H1 (cell line): ENCODE measurements around the gene NR4A3. TPM values are rescaled to one million over a fixed set of nuclear protein-coding genes. Genes with fewer than 3 reads are reported as not detected.

ENCODE experiments used
- EP300 ChIP-seq, 2 experiments: IDR thresholded peaks; 1 replicate in 1 of 2; 2 replicates in 1 of 2; pipeline ENCODE4 v1.6.1; 2011 to 2012; ENCODE audit warnings: low read depth in 2 of 2, low read length in 2 of 2, mild to moderate bottlenecking in 2 of 2, borderline replicate concordance in 1 of 2, inconsistent platforms in 1 of 2, moderate library complexity in 1 of 2
- POU5F1 ChIP-seq: IDR thresholded peaks from 2 replicates; pipeline ENCODE4 v1.6.1; 2011; ENCODE audit warnings: low read depth, mild to moderate bottlenecking, low read length, moderate library complexity
- polyA plus RNA-seq, 7 experiments: library from polyadenylated mRNA; depleted of rRNA in 3 of 7; stranded (reverse) in 5 of 7; unstranded in 2 of 7; fragments of >200 nt in 5 of 7; fragments of 200-250 nt in 2 of 7; gene quantifications; 1 replicate in 5 of 7; 2 replicates in 1 of 7; 4 replicates in 1 of 7; pipeline versions ENCODE4 v1.2.1 to v1.2.3, GENCODE V29; 2011 to 2013; ENCODE audit warnings: missing spikeins in 2 of 7, mixed read lengths in 2 of 7
- total RNA-seq: library from RNA; stranded (reverse); fragmentation: NEBNext Ultra II Directional; extraction: Animal tissue kit (Norgen Biotek cat#: 25700); gene quantifications from 2 replicates; pipeline ENCODE4 v1.2.1, GENCODE V29; 2021
- TF ChIP-seq, protein P1 (sequence below): IDR thresholded peaks from 2 replicates; pipeline ENCODE4 v1.6.1; 2011; ENCODE audit warnings: low read depth, mild to moderate bottlenecking, low read length; ENCODE audit not compliant: insufficient read depth

Gene NR4A3
- total and polyA plus RNA-seq, 2 of the 8 experiments (the other 6 are each of a cell fraction or from before 2014, with no cell fraction given) = 0.05 to 0.30 TPM

DNA sequence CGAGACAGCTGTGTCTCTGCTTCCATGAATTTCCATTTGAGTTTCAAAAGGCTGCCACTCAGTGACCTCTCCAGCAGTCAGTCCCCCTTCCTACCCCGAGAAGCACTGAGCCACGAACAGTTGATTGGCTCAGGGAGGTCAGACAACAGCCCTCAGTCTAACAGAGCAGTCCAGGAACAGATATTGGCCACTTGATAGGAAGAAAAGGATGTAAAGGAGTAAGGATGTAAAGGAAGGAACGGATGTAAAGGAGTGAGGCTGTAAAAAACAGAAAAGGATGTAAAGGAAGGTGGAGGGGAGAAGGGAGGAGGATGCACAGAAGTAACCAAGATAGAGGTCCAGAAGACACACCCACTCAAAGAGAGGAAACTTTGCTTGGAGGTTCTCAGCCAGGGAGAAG lies 3.2 kb upstream of the NR4A3 start (continued):
- TF ChIP-seq EP300 (IDR thresholded peaks at IDR 0.05; ENCODE audit: borderline replicate concordance in 1 of 2, low read depth in 2 of 2, low read length in 2 of 2) (no peak), POU5F1 (no peak)
- TF ChIP-seq, protein P1, sequence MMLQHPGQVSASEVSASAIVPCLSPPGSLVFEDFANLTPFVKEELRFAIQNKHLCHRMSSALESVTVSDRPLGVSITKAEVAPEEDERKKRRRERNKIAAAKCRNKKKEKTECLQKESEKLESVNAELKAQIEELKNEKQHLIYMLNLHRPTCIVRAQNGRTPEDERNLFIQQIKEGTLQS = no peak
